ENCODE data around the gene PILRB.

DNA sequence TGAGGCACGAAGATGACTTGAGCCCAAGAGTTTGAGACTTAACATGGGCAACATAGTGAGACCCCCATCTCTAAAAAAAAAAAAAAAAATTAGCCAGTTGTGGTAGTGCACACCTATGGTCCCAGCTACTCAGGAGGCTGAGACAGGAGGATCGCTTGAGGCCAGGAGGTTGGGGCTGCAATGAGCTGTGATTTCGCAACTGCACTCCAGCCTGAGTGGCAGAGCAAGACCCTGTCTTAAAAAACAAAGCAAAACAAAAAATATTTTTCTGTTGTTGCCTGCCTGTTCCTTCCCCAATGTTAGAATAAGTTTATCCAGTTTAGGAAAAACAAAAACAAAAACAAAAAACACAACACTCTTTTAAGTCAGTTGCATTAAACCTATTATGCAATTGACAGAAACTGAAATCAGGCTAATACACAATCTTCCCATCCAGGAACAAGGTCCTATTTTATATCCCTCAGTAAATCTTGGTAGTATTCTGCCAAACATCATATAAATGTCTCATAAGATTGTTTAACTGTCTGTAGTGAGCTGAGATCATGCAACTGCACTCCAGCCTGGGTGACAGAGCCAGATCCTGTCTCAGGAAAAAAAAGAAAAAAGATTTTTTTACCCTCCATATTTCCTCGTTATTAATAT lies 20.3 kb downstream of the PILRB start:
- TF ChIP-seq, protein P1, sequence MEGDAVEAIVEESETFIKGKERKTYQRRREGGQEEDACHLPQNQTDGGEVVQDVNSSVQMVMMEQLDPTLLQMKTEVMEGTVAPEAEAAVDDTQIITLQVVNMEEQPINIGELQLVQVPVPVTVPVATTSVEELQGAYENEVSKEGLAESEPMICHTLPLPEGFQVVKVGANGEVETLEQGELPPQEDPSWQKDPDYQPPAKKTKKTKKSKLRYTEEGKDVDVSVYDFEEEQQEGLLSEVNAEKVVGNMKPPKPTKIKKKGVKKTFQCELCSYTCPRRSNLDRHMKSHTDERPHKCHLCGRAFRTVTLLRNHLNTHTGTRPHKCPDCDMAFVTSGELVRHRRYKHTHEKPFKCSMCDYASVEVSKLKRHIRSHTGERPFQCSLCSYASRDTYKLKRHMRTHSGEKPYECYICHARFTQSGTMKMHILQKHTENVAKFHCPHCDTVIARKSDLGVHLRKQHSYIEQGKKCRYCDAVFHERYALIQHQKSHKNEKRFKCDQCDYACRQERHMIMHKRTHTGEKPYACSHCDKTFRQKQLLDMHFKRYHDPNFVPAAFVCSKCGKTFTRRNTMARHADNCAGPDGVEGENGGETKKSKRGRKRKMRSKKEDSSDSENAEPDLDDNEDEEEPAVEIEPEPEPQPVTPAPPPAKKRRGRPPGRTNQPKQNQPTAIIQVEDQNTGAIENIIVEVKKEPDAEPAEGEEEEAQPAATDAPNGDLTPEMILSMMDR (conservative IDR thresholded peaks at IDR 0.05; ENCODE audit: low read depth, low read length), result no peak
- TF ChIP-seq EZH2 (IDR thresholded peaks at IDR 0.05; ENCODE audit: low read length, unreplicated experiment) (no peak), EZH2phosphoT487 (IDR thresholded peaks at IDR 0.05; ENCODE audit: borderline replicate concordance, low read length) (no peak)

All from PC-3 (cell line).